Mucosa of descending colon (tissue), 3 donors: ENCODE measurements around the gene SPTBN5. TPM values are rescaled to one million over a fixed set of nuclear protein-coding genes. Genes with fewer than 3 reads are reported as not detected.

Experiments
- ATAC-seq: fragments of 200-7000 bp; cut with Tn5 transposase; one replicate; pipeline ENCODE4 v1.9.1; 2020; ENCODE audit warnings: mild to moderate bottlenecking, moderate library complexity
- DNase-seq, 3 donors: peaks; one replicate each; pipeline ENCODE4 v3.0.0-alpha.2; 2020
- H3K36me3 ChIP-seq: fragments of 200-600 bp; one replicate; pipeline ENCODE4 v1.8.0; 2021; ENCODE audit warnings: low read depth, mild to moderate bottlenecking
- H3K4me1 ChIP-seq: fragments of 200-600 bp; one replicate; pipeline ENCODE4 v1.8.0; 2021; ENCODE audit warnings: low read depth, mild to moderate bottlenecking
- H3K4me3 ChIP-seq: fragments of 200-600 bp; one replicate; pipeline ENCODE4 v1.8.0; 2021; ENCODE audit warnings: mild to moderate bottlenecking
- H3K9me3 ChIP-seq: fragments of 200-600 bp; one replicate; pipeline ENCODE4 v1.8.0; 2021; ENCODE audit warnings: mild to moderate bottlenecking
- CTCF ChIP-seq: fragments of 200-600 bp; IDR thresholded peaks from one replicate; pipeline ENCODE4 v1.8.0; 2022; ENCODE audit warnings: antibody characterized with exemption, mild to moderate bottlenecking
- intact Hi-C, 2 donors: fragments of 100-400 bp; cut with DNase I in 1 of 2; cut with micrococcal nuclease in 1 of 2; formaldehyde crosslinking; loops; one replicate each; pipeline versions ENCODE4 v1.11.0 to v1.11.1; 2022; cut with DNase I, micrococcal nuclease
- total RNA-seq, 3 donors: library from RNA; stranded (reverse); fragmentation: NEBNext Ultra II Directional in 2 of 3; extraction: Animal tissue kit (Norgen Biotek cat#: 25700) in 2 of 3; gene quantifications; one replicate each; pipeline versions ENCODE4 v1.2.1 to v1.2.4, GENCODE V29; 2021 to 2023
- donor health status: DM: no; HTN: no; CAD: no; lungs with moderate emphysema.
- donor health status: DM: no; HTN: no; CAD: no.
- donor health status: DM: no; HTN: yes; CAD: no.

SPTBN5 gene
- total RNA-seq, 3 donors from 2014 or later: 0.36 to 2.2 (median 0.87) TPM

GRCh38 chr15:41856716-41857115 lies 37.1 kb downstream of the SPTBN5 start:
- no peak for ATAC-seq
- intact Hi-C loops: no loop called here
- Histone ChIP-seq H3K4me3 (no peak overlapping the region), H3K36me3 (no peaks in the 10 kb centered on the region), H3K9me3 (no peaks in the 10 kb centered on the region), H3K4me1 (no peaks in the 10 kb centered on the region)
- TF ChIP-seq CTCF: no peak
- DNase-seq: no peak

GRCh38 chr15:41856262-41856661 lies 37.6 kb downstream of the SPTBN5 start:
- no peak for TF ChIP-seq CTCF

GRCh38 chr15:41855261-41855961 lies 38.4 kb downstream of the SPTBN5 start:
- Histone ChIP-seq H3K36me3 (no peaks in the 10 kb centered on the region), H3K4me3 (no peak overlapping the region), H3K9me3 (no peaks in the 10 kb centered on the region), H3K4me1 (no peaks in the 10 kb centered on the region)
- DNase-seq (no peak), ATAC-seq (no peak)
- no peak for TF ChIP-seq CTCF
- intact Hi-C loops: no loop called here

More at GRCh38 chr15:41856262-41856661, 37.6 kb downstream of the SPTBN5 start:
- no peaks in the 10 kb centered on the region for H3K9me3 ChIP-seq
- no peak for DNase-seq
- no peak overlapping the region for H3K4me3 ChIP-seq
- ATAC-seq: no peak
- H3K36me3 ChIP-seq: no peaks in the 10 kb centered on the region
- intact Hi-C loops: no loop called here
- H3K4me1 ChIP-seq: no peaks in the 10 kb centered on the region

GRCh38 chr15:41854443-41854842 lies 39.4 kb downstream of the SPTBN5 start:
- intact Hi-C loops: no loop called here
- H3K36me3 ChIP-seq: no peaks in the 10 kb centered on the region
- ATAC-seq (no peak), DNase-seq (no peak)
- H3K9me3 ChIP-seq: no peaks in the 10 kb centered on the region
- H3K4me3 ChIP-seq: no peak overlapping the region
- H3K4me1 ChIP-seq: no peaks in the 10 kb centered on the region
- no peak for TF ChIP-seq CTCF

GRCh38 chr15:41853831-41854230 lies 40.0 kb downstream of the SPTBN5 start:
- Histone ChIP-seq H3K4me3 (no peak overlapping the region), H3K36me3 (no peaks in the 10 kb centered on the region), H3K4me1 (no peaks in the 10 kb centered on the region), H3K9me3 (no peaks in the 10 kb centered on the region)
- intact Hi-C loops: no loop called here
- DNase-seq (no peak), ATAC-seq (no peak)
- no peak for TF ChIP-seq CTCF
